Esophagus (tissue), 2 donors: ENCODE results near the gene KDM5B. TPM values are rescaled to one million over a fixed set of nuclear protein-coding genes. Genes with fewer than 3 reads are reported as not detected.

Source experiments
- H3K27ac ChIP-seq, 2 donors: one replicate each; pipeline ENCODE4 v1.5.1; 2013; ENCODE audit warnings: low read depth in 2 of 2, mild to moderate bottlenecking in 2 of 2, inconsistent platforms in 1 of 2, low read length in 1 of 2, moderate library complexity in 1 of 2
- H3K27me3 ChIP-seq, 2 donors: one replicate each; pipeline ENCODE4 v1.6.1; 2013; ENCODE audit warnings: low read length in 2 of 2, control low read depth in 1 of 2, mild to moderate bottlenecking in 1 of 2; ENCODE audit not compliant: insufficient read depth in 2 of 2, control insufficient read depth in 1 of 2
- H3K36me3 ChIP-seq, 2 donors: one replicate each; pipeline ENCODE4 v1.6.1; 2013; ENCODE audit warnings: low read length in 1 of 2; ENCODE audit not compliant: control insufficient read depth in 2 of 2, insufficient read depth in 2 of 2
- H3K4me1 ChIP-seq, 2 donors: one replicate each; pipeline ENCODE4 v1.6.1; 2013; ENCODE audit warnings: low read length in 1 of 2; ENCODE audit not compliant: control insufficient read depth in 2 of 2, insufficient read depth in 2 of 2
- H3K4me3 ChIP-seq, 2 donors: one replicate each; pipeline ENCODE4 v1.5.1; 2013; ENCODE audit warnings: low read length in 2 of 2, mild to moderate bottlenecking in 2 of 2, low read depth in 1 of 2, moderate library complexity in 1 of 2
- H3K9me3 ChIP-seq, 2 donors: one replicate each; pipeline ENCODE4 v1.6.1; 2013; ENCODE audit warnings: mild to moderate bottlenecking in 2 of 2, low read depth in 1 of 2, low read length in 1 of 2, moderate library complexity in 1 of 2; ENCODE audit not compliant: control insufficient read depth in 2 of 2, insufficient read depth in 1 of 2
- WGBS, 2 donors: extraction: QIAGEN DNeasy Blood & Tissue Kit; methylation state at CpG; one replicate each; pipeline ENCODE4 v1.1.7; 2013; 5-methylcytosine and 5-hydroxymethylcytosine counted together
- polyA plus RNA-seq, 2 donors: library from polyadenylated mRNA; stranded (reverse); fragments of 200-250 nt; gene quantifications; one replicate each; pipeline ENCODE4 v1.2.3, GENCODE V29; 2013
- donor health status: healthy with polysubstance abuse.
- donor health status: Bipolar disorder and iron deficiency.

KDM5B gene
- polyA plus RNA-seq, 2 donors, result 18.1 to 20.9 TPM

- no peak overlapping the region for H3K4me3 ChIP-seq
- 51 to 64% methylated on average over 6 of the region's 6 CpGs for WGBS, 2 donors
- no peaks in the 10 kb centered on the region for H3K27me3 ChIP-seq
- no peak overlapping the region for H3K27ac ChIP-seq
- no peaks in the 10 kb centered on the region for H3K36me3 ChIP-seq
- no peaks in the 10 kb centered on the region for H3K4me1 ChIP-seq
- H3K9me3 ChIP-seq, result no peaks in the 10 kb centered on the region
These were observed 111.2 kb downstream of the KDM5B start for GRCh38 chr1:202697038-202697437.

GRCh38 chr1:202694314-202694713, 113.9 kb downstream of the KDM5B start:
- H3K36me3 ChIP-seq, result no peaks in the 10 kb centered on the region
- no peaks in the 10 kb centered on the region for H3K9me3 ChIP-seq
- no peaks in the 10 kb centered on the region for H3K27me3 ChIP-seq
- H3K4me3 ChIP-seq, result no peak overlapping the region
- WGBS, 2 donors, result 58 to 64% methylated on average over 5 of the region's 5 CpGs
- no peaks in the 10 kb centered on the region for H3K4me1 ChIP-seq
- H3K27ac ChIP-seq, result no peak overlapping the region

GRCh38 chr1:202692959-202693555, 115.2 kb downstream of the KDM5B start:
- H3K9me3 ChIP-seq, result no peaks in the 10 kb centered on the region
- 31 to 37% methylated on average over 3 of the region's 3 CpGs for WGBS, 2 donors
- no peak overlapping the region for H3K27ac ChIP-seq
- no peak overlapping the region for H3K4me3 ChIP-seq
- H3K36me3 ChIP-seq, result no peaks in the 10 kb centered on the region
- peaks cover 0 to 2% of the 10 kb centered on the region in 2 donors for H3K4me1 ChIP-seq
- no peaks in the 10 kb centered on the region for H3K27me3 ChIP-seq

GRCh38 chr1:202691816-202692215, 116.4 kb downstream of the KDM5B start:
- H3K27me3 ChIP-seq, result no peaks in the 10 kb centered on the region
- WGBS, 2 donors, result 44 to 60% methylated on average over 2 of the region's 2 CpGs
- H3K36me3 ChIP-seq, result no peaks in the 10 kb centered on the region

GRCh38 chr1:202689493-202690342, 118.5 kb downstream of the KDM5B start:
- Histone ChIP-seq H3K27me3 (no peaks in the 10 kb centered on the region), H3K36me3 (no peaks in the 10 kb centered on the region), H3K4me1 (peaks cover 0 to 2% of the 10 kb centered on the region in 2 donors), H3K27ac (no peak overlapping the region), H3K9me3 (no peaks in the 10 kb centered on the region), H3K4me3 (no peak overlapping the region)
- WGBS, 2 donors, result 59 to 63% methylated on average over 9 of the region's 9 CpGs

More at GRCh38 chr1:202691816-202692215, 116.4 kb downstream of the KDM5B start:
- Histone ChIP-seq H3K4me3 (no peak overlapping the region), H3K27ac (no peak overlapping the region), H3K9me3 (no peaks in the 10 kb centered on the region), H3K4me1 (peaks cover 0 to 2% of the 10 kb centered on the region in 2 donors)

- Histone ChIP-seq H3K4me1 (peaks cover 0 to 2% of the 10 kb centered on the region in 2 donors), H3K9me3 (no peaks in the 10 kb centered on the region), H3K4me3 (no peak overlapping the region), H3K27me3 (no peaks in the 10 kb centered on the region), H3K36me3 (no peaks in the 10 kb centered on the region), H3K27ac (no peak overlapping the region)
- 57 to 77% methylated on average over 3 of the region's 3 CpGs for WGBS, 2 donors
These were observed 119.1 kb downstream of the KDM5B start for GRCh38 chr1:202689082-202689481.

GRCh38 chr1:202688401-202688800, 119.8 kb downstream of the KDM5B start:
- Histone ChIP-seq H3K27me3 (no peaks in the 10 kb centered on the region), H3K36me3 (no peaks in the 10 kb centered on the region), H3K9me3 (no peaks in the 10 kb centered on the region), H3K4me3 (no peak overlapping the region), H3K4me1 (peaks cover 0 to 2% of the 10 kb centered on the region in 2 donors), H3K27ac (no peak overlapping the region)
- WGBS, 2 donors, result 63 to 69% methylated on average over 7 of the region's 7 CpGs

- WGBS, 2 donors, result 64 to 75% methylated on average over 3 of the region's 3 CpGs
- no peaks in the 10 kb centered on the region for H3K27me3 ChIP-seq
These were observed 120.4 kb downstream of the KDM5B start for GRCh38 chr1:202687798-202688197.

GRCh38 chr1:202687370-202687769, 120.9 kb downstream of the KDM5B start:
- H3K9me3 ChIP-seq, result no peaks in the 10 kb centered on the region
- H3K36me3 ChIP-seq, result no peaks in the 10 kb centered on the region
- no peak overlapping the region for H3K27ac ChIP-seq
- no peak overlapping the region for H3K4me3 ChIP-seq
- H3K4me1 ChIP-seq, result peaks cover 0 to 2% of the 10 kb centered on the region in 2 donors
- H3K27me3 ChIP-seq, result no peaks in the 10 kb centered on the region
- WGBS, 2 donors, result 66 to 68% methylated on average over 11 of the region's 11 CpGs

More at GRCh38 chr1:202687798-202688197, 120.4 kb downstream of the KDM5B start:
- no peak overlapping the region for H3K27ac ChIP-seq
- H3K4me1 ChIP-seq, result peaks cover 0 to 2% of the 10 kb centered on the region in 2 donors
- H3K9me3 ChIP-seq, result no peaks in the 10 kb centered on the region
- no peak overlapping the region for H3K4me3 ChIP-seq
- H3K36me3 ChIP-seq, result no peaks in the 10 kb centered on the region
